GM21515 (cell line): ENCODE results near the gene PAK5.
A peak's percentile ranks its signal among the peaks of the same experiment; 100 is the strongest.

Experiments used
- ATAC-seq: cut with Tn5 transposase; IDR thresholded peaks from one replicate; pipeline ENCODE4 v1.9.1; 2021; ENCODE audit not compliant: unreplicated experiment

Gene PAK5

GRCh38 chr20:9626357-9626756 lies 212.5 kb downstream of the PAK5 start:
- no peak for ATAC-seq

DNA sequence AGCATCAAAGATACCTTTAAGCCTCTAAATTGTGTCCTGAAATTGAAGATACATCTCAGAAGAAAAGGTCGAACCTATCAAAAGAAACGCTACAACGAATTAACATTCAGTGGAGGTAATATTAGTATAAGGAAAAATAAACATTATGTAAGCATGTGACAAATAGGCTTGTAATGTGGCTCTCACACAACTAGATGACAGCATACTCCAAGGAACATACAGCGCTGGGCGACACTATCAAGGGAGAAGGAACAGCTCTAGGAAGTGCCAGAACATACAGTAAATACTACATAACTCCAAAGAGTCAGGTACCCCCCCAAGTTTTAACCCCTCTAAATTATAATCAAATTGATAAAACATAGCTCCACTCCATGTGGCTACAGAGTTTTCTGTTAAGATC lies 220.9 kb downstream of the PAK5 start:
- no peak for ATAC-seq

GRCh38 chr20:9616833-9617461 lies 221.9 kb downstream of the PAK5 start:
- ATAC-seq, result no peak

DNA sequence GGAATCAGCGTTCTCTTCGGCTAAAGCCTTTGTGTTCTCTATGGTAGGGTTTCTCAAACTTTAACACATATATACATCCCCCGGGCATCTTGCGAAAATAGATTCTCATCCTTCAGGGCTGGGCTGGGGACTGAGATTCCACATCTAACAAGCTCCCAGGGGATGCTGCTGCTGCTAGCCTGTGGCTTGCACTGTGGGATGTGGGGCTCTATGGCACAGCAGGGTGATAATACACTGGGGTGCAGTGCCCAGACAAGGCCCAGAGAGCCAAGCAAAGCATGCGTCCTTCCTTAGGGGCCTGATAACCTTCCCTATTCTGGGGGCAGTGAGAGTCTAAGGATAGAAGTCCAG lies 222.4 kb downstream of the PAK5 start:
- peak; percentile 23 for ATAC-seq

DNA sequence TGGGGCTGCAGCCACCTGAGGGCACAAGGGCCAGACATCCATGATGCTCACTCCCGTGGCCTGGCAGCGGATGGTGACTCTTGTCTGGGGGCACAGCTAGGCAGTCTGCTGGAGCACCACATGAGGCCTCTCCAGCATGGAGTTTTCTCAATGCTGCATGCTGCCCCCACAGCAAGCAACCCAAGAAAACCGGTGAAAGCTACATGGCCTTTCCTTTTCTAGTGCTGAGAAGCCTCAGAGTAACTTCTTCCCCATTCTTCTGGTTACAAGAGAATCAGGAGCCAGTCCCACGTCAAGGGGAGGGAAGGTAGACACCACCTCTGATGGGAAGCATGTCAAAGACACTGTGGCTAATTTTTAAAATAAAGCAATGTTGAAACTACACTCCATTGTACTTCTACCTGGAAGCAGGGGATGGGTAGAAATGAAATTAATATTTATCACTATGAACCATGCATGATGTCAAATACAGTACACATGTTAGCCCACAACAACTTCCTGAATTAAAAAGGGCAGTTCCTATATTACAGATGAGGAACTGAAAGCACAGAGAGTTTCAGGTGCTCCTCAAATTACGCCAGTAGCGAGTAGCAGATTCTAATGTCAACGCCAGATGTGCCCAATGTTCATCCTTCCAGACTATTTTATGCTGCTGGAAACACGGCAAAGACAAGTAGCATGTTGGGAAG lies 223.0 kb downstream of the PAK5 start:
- ATAC-seq, result peak; percentile 99

- ATAC-seq, result no peak
Measured at GRCh38 chr20:9615118-9615517, 223.8 kb downstream of the PAK5 start.

GRCh38 chr20:9613871-9614270 lies 225.0 kb downstream of the PAK5 start:
- ATAC-seq, result no peak

- ATAC-seq, result no peak
Measured at GRCh38 chr20:9611921-9612320, 227.0 kb downstream of the PAK5 start.

DNA sequence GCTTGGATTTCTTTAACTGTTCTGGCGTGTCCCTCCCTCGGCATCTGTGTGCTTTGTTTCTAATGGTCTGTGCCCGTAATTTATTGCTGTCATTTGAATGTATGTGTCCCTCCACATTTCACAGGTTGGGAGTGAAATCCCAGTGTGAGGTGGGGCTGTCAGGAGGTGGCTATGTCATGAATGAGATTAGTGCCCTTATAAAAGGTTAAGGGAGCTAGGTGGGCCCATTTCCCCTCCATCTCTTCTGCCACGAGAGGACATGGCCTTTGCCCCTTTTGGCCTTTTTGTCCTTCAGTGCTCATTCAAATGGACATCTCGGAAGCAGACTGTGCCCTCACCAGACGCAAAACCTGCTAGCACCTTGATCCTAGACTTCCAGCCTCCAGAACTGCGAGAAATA lies 228.2 kb downstream of the PAK5 start:
- no peak for ATAC-seq

DNA sequence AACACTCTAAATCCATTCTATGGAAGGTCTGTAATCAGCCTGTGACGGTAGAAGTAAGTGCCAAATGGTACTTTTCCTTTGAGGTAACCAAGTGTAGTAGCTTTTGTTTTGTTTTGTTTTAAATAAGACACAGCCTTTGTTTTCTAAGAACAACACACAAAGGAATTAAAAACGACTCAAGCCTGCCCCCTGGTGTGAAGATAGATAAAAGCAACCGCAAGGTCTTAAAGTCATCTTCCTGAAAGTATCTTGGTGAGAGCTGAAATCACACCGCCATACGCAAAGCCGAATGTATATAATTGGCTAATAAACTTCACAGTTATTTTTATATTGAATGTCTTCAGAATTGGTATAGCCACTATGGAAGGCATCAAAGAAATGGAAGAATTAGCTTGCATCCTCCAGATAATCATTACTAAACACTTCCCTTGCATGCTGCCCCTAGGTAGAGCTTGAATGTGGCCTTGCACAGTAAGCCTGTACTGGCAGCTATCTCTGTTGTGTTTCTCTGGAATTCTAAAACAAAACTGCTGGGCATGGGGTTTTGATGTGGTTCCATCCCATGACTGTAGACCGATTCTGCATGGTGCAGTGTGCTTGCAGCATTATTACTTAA lies 228.9 kb downstream of the PAK5 start:
- peak; percentile 64 for ATAC-seq

- ATAC-seq, result no peak
Measured at GRCh38 chr20:9608639-9609340, 230.1 kb downstream of the PAK5 start.

DNA sequence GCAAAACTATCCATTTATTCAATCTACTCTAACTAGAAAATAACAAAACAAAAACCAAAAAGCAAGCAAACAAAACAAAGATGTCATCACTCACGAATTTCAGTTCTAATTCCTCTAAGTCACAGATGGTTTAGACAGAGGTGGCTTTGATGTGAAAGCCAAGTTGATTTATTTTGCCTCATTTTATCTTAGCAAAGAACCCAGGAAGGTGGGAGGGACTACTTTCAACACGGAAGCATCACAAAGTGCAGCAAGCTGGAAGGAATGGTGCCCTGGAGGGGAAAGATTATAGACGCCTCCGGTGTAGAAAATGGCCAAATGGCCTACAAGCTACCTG lies 236.1 kb downstream of the PAK5 start:
- ATAC-seq, result no peak

- no peak for ATAC-seq
Measured at GRCh38 chr20:9600562-9600961, 238.3 kb downstream of the PAK5 start.

DNA sequence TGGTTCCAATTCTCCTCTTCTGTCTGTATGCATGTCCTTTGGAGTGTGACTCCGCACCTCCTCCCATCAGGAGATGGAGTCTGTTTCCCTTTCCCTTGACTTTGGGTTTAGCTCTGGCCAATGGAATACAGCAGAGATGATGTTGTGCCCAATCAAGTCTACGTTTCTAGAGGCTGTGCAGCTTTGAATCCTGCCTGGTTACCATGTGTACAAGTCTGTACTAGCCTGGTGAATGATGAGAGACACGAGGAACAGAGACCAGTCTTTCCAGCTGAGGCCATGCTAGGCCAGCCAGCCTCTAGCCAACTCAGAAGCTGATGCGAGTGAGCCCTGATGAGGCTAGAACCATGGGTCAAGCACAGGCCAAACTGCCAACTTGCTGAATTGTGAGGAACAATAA lies 241.3 kb downstream of the PAK5 start:
- no peak for ATAC-seq

DNA sequence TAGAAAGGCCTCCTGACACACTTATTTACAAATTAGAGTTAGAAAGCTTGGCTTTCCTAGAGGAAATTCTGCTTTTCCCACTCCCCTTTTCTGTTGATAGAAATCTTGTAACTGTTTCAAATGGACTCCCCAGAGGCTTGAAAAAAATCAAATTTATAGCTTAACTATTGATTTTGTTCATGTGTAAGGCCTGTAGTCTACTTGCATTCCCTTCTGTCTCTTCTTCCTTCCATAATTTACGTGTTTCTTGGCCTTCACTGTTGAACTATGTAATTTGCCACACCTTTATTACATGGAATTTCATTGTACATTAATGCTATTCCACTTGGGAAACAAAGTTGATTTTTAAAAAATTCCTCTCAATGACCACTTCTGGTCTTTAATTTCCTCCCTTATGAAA lies 243.1 kb downstream of the PAK5 start:
- no peak for ATAC-seq

DNA sequence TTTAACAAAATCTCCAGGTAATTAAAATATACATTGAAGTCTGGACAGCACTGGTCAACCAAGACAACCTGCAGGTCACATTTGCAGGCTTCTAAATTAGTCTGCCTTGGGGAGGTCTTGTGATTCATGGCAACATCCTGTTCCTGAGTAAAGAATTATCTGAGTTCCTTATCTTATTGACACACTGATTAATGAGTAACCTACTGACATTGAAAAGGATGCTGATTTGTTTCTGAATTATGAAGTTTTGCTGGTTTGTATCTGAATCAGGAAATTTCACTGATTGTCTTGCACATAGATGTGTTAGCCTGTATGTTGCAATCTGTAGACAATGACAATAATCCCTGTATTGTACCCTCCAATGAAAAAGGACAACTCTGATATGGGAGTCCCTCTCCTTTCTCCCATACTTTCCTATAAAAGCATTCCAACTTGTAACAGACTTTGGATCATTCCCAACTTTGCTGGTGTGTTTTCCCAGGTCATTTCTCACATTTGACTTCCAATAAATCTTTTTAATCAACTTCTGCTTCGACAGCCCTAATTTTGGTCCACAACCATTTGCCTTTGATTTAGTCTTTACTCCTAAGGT lies 244.5 kb downstream of the PAK5 start:
- no peak for ATAC-seq

GRCh38 chr20:9592419-9592818 lies 246.5 kb downstream of the PAK5 start:
- ATAC-seq, result no peak

- ATAC-seq, result no peak
Measured at GRCh38 chr20:9591080-9591479, 247.8 kb downstream of the PAK5 start.

GRCh38 chr20:9590189-9590588 lies 248.7 kb downstream of the PAK5 start:
- no peak for ATAC-seq

DNA sequence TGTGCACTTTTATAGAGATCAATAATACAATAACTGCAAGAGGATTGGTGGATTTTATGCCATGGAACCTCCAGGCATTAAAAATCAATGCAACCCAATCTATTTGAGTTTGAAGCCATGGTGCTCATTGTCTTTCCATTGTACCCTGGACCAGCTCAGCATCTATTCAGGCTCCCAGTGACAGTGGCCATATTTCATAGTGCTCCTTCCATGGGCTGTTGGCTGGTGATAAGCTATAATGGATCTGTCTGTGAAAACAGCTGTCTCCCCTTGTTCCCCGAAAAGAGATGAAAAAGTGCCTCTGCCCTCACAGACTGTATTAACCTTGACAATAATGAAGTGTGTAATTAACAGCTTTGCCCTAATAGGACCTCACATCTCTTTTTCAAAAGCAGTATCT lies 250.2 kb downstream of the PAK5 start:
- no peak for ATAC-seq

GRCh38 chr20:9583151-9583550 lies 255.7 kb downstream of the PAK5 start:
- no peak for ATAC-seq

- no peak for ATAC-seq
Measured at GRCh38 chr20:9582137-9582536, 256.7 kb downstream of the PAK5 start.
